A673 (cell line): ENCODE data around the gene GOSR2. TPM values are rescaled to one million over a fixed set of nuclear protein-coding genes. Genes with fewer than 3 reads are reported as not detected.

Experiments used
- BruUV-seq: library from RNA; stranded (reverse); fragments of 400-500 nt; replicated peaks from 2 replicates; lab custom pipeline; 2021; lab: Mats Ljungman, UMichigan
- CTCF ChIA-PET: fragments of 300-600 bp; sonication (Branson Sonifier 250); formaldehyde crosslinking; loops from one replicate; lab custom pipeline; 2022; ENCODE audit warnings: antibody characterized with exemption; lab: Charles Lee
- POLR2A ChIA-PET: fragments of 300-600 bp; sonication (Branson Sonifier 250); formaldehyde crosslinking; loops from one replicate; lab custom pipeline; 2022; ENCODE audit warnings: antibody characterized with exemption; ENCODE audit not compliant: low non-redundant PET; lab: Charles Lee
- DNase-seq: peaks from one replicate; pipeline ENCODE4 v3.0.0-alpha.2; 2015; ENCODE audit warnings: low spot score
- H3K27ac ChIP-seq: fragments of 200-600 bp; sonication (generic); 2 replicates; pipeline ENCODE4 v1.5.1; 2016; ENCODE audit warnings: mixed run types, low read depth, mild to moderate bottlenecking, mixed read lengths, antibody characterized with exemption, low read length; ENCODE audit not compliant: poor library complexity, severe bottlenecking
- H3K27me3 ChIP-seq: fragments of 200-600 bp; sonication (generic); replicated peaks from 2 replicates; pipeline ENCODE4 v1.6.1; 2017; ENCODE audit warnings: mixed run types, low read depth, mild to moderate bottlenecking, mixed read lengths, antibody characterized with exemption, low read length; ENCODE audit not compliant: insufficient read depth, poor library complexity
- H3K36me3 ChIP-seq: fragments of 200-600 bp; sonication (generic); 2 replicates; pipeline ENCODE4 v1.6.1; 2016; ENCODE audit warnings: mixed run types, mild to moderate bottlenecking, mixed read lengths, antibody characterized with exemption, low read length; ENCODE audit not compliant: insufficient read depth, poor library complexity, severe bottlenecking
- H3K4me1 ChIP-seq: fragments of 200-600 bp; sonication (generic); 2 replicates; pipeline ENCODE4 v1.6.1; 2017; ENCODE audit warnings: mixed run types, mild to moderate bottlenecking, mixed read lengths, antibody characterized with exemption, low read length; ENCODE audit not compliant: insufficient read depth, poor library complexity, severe bottlenecking
- H3K4me3 ChIP-seq: fragments of 200-600 bp; sonication (generic); 2 replicates; pipeline ENCODE4 v1.5.1; 2016; ENCODE audit warnings: low read depth, mixed run types, mild to moderate bottlenecking, mixed read lengths, low read length; ENCODE audit not compliant: poor library complexity, severe bottlenecking
- H3K9me3 ChIP-seq: fragments of 200-600 bp; sonication (generic); 2 replicates; pipeline ENCODE4 v1.6.1; 2016; ENCODE audit warnings: mixed run types, low read depth, mild to moderate bottlenecking, mixed read lengths, antibody characterized with exemption, low read length; ENCODE audit not compliant: poor library complexity, severe bottlenecking
- EZH2 ChIP-seq: fragments of 200-600 bp; sonication (generic); IDR thresholded peaks from 2 replicates; pipeline ENCODE4 v1.6.1; 2017; ENCODE audit warnings: borderline replicate concordance, low read depth, mild to moderate bottlenecking, mixed read lengths, antibody characterized with exemption, low read length; ENCODE audit not compliant: poor library complexity, severe bottlenecking
- intact Hi-C: fragments of 100-400 bp; cut with micrococcal nuclease; formaldehyde crosslinking; loops from one replicate; pipeline ENCODE4 v1.10.0; 2022; ENCODE audit not compliant: unreplicated experiment
- total RNA-seq: library from RNA; stranded (reverse); gene quantifications from 2 replicates; pipeline ENCODE4 v1.2.3, GENCODE V29; 2021
- TF ChIP-seq, protein P1 (sequence below): fragments of 300-800, 200-600 bp; sonication (generic); conservative IDR thresholded peaks from 2 replicates; pipeline ENCODE4 v1.5.1; 2017; ENCODE audit warnings: low read depth, mild to moderate bottlenecking, antibody characterized with exemption, low read length, moderate library complexity, mixed read lengths

Gene GOSR2
- total RNA-seq, 1 experiment from 2014 or later: 34.5 TPM

DNA sequence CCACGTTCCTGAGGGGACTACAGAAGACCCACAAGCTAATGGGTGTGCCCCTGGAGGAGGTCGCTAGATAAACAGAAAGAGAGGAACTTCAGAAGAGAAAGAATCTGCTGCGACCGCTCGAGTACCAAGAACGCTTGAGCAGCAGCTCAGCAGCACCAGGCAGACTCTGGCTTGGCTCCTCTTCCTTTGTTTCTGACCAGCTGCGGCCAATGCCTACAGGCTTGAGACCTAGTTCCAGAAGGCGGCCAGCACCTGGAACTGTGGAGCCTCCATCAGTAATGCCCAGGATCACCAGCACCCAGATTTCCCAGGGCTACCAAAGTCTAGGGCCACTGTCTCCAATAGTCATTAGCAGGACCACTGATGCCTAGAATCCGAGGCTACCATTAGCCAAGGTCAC, 26.0 kb upstream of the GOSR2 start:
- no TSS peak for BruUV-seq
- intact Hi-C loops: no loop called here
- CTCF ChIA-PET: no interaction called here
- no peak for DNase-seq
- POLR2A ChIA-PET: no interaction called here
- H3K27me3 ChIP-seq: no peaks in the 10 kb centered on the region
- H3K27ac ChIP-seq: no peak overlapping the region
- H3K9me3 ChIP-seq: no peaks in the 10 kb centered on the region
- H3K4me3 ChIP-seq: no peak overlapping the region
- no peaks in the 10 kb centered on the region for H3K4me1 ChIP-seq
- TF ChIP-seq EZH2: no peak
- TF ChIP-seq, protein P1, sequence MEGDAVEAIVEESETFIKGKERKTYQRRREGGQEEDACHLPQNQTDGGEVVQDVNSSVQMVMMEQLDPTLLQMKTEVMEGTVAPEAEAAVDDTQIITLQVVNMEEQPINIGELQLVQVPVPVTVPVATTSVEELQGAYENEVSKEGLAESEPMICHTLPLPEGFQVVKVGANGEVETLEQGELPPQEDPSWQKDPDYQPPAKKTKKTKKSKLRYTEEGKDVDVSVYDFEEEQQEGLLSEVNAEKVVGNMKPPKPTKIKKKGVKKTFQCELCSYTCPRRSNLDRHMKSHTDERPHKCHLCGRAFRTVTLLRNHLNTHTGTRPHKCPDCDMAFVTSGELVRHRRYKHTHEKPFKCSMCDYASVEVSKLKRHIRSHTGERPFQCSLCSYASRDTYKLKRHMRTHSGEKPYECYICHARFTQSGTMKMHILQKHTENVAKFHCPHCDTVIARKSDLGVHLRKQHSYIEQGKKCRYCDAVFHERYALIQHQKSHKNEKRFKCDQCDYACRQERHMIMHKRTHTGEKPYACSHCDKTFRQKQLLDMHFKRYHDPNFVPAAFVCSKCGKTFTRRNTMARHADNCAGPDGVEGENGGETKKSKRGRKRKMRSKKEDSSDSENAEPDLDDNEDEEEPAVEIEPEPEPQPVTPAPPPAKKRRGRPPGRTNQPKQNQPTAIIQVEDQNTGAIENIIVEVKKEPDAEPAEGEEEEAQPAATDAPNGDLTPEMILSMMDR: no peak
- H3K36me3 ChIP-seq: no peaks in the 10 kb centered on the region

DNA sequence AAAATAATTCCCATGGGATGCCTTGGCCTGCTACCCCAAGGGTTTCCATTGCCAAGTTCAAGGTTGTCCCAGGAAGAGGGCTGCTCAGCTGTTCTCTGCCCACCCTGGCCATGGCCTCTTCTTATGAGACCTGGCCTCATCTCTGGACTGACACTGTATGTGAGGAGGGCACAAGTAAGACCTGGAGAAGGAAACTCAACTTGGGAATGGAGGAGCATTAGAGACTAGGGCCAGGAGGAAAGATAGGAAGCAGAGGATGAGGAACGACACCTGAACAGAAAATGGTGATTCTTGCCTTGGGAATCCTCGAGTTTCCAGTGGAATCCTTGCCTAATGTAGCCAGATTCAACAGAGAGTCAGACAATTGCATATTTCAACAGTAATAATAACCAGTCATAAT, 24.6 kb upstream of the GOSR2 start:
- no peaks in the 10 kb centered on the region for H3K27me3 ChIP-seq
- DNase-seq: no peak
- intact Hi-C loops: no loop called here
- no peak overlapping the region for H3K4me3 ChIP-seq
- no peaks in the 10 kb centered on the region for H3K4me1 ChIP-seq
- BruUV-seq: no TSS peak
- TF ChIP-seq EZH2: no peak
- TF ChIP-seq, protein P1: no peak
- no peak overlapping the region for H3K27ac ChIP-seq
- CTCF ChIA-PET: no interaction called here
- POLR2A ChIA-PET: no interaction called here
- H3K9me3 ChIP-seq: no peaks in the 10 kb centered on the region
- no peaks in the 10 kb centered on the region for H3K36me3 ChIP-seq

DNA sequence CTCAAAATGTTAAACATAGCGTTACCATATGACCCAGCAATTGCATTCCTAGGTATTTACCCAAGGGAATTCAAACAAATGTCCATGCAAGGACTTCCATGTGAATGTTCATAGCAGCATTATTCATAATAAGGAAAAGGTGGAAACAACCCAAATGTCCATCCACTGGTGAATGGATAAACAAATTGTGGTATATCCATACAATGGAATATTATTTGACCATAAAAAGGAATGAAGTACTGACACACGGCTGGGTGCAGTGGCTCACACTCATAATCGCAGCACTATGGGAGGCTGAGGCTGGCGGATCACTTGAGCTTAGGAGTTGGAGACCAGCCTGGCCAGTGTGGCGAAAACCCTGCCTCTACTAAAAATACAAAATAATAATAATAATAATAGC, 24.1 kb upstream of the GOSR2 start:
- no peak for DNase-seq
- POLR2A ChIA-PET: no interaction called here
- Histone ChIP-seq H3K4me3 (no peak overlapping the region), H3K4me1 (no peaks in the 10 kb centered on the region), H3K27me3 (no peaks in the 10 kb centered on the region), H3K27ac (no peak overlapping the region), H3K9me3 (no peaks in the 10 kb centered on the region), H3K36me3 (no peaks in the 10 kb centered on the region)
- CTCF ChIA-PET: no interaction called here
- TF ChIP-seq EZH2: no peak
- TF ChIP-seq, protein P1: no peak
- no TSS peak for BruUV-seq
- intact Hi-C loops: no loop called here
